Renal cortical epithelial cell (primary cell): ENCODE measurements around the gene COL17A1. TPM values are rescaled to one million over a fixed set of nuclear protein-coding genes. Genes with fewer than 3 reads are reported as not detected.

Source experiments
- DNase-seq: peaks from one replicate; pipeline ENCODE4 v3.0.0-alpha.2; 2011; ENCODE audit warnings: low read depth
- total RNA-seq: library from RNA; depleted of rRNA; stranded (reverse); fragments of >200 nt; gene quantifications from 2 replicates; pipeline ENCODE4 v1.2.3, GENCODE V29; 2014

Gene COL17A1
- total RNA-seq, 1 donor from 2014 or later, result 0.89 TPM

DNA sequence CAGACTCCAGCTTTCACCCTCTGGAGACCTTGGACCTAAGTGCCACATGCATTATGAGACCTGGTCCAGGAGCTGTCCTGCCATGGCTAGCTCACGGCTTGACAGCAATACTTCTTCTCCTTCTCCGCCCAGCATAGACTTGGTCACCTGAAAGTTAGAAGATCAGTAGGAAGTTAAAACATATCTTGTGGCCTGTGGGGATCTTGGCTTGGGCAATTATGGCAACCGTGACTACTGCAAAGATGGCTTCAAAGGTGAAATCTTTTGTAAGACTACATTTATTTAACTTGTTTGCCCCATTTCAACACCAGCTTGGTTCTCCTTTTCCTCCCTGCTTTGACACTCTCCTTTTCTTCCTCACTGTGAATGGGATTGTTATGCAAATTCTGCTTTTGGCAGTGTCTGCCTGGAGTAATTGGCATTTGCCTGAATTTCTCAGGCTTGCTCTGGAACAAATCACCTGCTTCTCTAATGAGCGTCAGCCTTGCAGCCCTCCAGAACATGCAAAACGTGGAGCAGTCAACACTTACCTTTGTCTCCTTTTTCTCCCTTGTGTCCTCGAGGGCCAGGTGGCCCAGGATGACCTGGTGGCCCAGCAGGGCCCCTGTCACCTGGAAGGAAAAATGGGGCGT is 53.4 kb downstream of the COL17A1 start:
- no peak for DNase-seq

DNA sequence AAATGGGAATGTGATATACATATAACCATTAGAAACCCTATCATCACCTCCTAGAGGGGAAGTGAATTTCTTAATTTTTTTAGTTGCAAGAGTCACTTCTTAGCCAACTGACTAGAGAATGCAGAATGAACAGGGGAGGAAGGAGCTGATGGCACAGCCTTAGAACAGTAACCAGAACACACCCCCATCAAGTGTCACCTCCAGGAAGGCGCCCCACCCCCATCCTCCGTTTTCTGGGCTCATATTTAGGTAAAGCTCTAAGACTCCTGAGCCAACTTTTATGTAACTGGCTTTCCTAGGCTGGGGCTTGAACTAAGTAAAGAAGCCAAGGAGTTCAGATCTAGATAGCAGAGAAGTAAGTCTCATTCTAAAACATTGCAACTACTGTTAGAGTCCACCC is 54.0 kb downstream of the COL17A1 start:
- no peak for DNase-seq

DNA sequence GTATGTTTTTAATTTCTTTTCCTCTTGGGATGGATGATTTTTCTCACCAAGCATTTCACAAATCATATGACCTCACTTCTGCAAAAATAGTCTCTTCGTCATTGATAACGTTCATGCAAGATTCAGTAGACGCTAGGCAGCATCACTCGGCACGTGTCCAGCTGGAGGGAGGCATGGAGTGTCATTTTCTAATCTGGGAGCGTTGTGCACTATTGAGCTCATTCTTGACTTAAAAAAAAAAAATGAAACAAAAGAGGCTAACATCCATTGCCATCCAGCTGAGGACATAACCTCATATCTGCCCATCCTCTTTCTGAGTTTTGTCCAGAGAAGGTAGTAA is 56.2 kb downstream of the COL17A1 start:
- no peak for DNase-seq

DNA sequence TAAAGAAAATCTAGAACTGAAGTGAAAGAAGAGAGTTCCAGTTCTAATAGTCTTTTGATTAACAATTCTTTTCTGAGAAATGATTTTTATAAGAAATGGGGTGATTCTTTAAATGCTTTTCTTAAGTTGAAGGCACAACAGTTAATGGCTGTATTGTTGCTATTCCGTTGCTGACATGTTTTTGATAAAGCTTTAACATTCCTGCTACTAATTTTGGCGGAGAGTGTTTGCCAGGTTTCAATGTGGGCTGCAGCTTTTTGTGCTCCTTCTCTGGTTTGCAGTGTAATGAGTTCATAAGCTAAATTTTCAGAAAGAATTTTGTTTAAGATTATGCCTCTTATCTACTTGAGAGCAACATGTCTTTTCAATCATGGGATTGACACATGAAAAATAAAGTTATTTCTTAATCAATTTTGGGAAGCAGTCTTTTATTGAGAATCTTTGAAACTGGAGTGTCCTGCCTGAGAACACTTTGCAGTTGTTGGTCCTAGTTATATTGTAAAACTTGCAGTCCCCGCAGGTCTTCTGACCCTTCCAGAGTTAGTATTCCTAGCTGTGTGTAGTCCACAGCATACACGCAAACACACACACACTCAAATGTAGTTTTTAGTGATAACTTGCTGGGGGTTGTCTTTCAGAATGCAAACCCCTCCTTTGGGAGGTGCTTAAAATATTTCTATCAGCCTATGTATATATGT is 56.7 kb downstream of the COL17A1 start:
- DNase-seq, result no peak

DNA sequence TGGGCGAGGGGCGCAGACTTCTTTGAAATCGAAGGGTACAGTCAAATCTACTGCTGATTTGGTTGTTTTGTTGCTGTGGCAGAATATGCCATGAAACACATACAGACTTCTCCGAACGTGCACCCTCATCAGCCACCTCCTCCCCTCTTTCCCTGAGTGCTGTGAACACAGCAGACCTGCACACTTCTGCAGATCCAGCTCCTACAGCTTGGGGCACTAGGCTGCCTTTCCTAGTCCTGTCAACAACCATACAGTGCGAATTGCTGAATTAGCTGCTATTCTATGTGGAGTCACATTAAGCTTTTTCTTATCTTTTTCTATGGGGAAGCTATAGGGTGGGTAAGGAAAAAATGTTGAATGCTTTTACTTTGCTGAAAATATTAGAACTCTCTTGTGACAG is 57.5 kb downstream of the COL17A1 start:
- DNase-seq, result peak; percentile 16

DNA sequence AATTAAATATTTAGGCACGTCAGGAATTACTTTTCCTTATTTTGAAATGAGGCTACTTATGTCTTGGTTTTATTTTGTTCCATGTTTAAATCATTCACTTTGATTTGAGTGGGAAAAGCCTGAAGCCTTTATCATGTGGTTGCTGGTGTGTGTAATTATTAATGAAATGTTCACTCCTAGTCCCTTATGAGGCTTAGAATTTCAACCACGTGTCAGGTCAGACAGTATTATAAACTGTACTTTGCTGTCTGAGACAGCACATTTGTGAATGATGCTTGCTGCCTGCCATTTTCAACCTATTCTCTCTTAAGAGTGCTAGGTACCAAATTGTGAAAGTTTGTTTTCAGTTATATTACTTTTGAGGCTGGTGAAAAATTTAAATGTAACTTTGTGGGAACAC is 58.9 kb downstream of the COL17A1 start:
- peak; percentile 94 for DNase-seq

DNA sequence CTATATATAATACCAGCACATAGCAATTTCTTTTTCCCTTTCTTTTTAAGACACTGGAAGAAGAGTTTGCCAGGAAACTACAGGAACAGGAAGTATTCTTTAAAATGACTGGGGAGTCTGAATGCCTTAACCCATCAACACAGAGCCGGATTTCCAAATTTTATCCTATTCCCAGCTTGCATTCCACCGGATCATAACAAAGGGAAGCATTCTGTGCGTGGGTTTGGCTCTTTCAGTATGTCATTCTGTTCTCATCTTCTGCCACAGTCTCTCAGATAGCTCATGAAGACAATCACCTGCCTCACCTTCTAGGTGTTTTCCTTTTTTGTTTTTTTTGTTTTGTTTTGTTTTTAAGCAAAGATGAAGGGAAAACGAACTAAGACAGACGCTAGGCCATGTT is 60.2 kb downstream of the COL17A1 start:
- no peak for DNase-seq

DNA sequence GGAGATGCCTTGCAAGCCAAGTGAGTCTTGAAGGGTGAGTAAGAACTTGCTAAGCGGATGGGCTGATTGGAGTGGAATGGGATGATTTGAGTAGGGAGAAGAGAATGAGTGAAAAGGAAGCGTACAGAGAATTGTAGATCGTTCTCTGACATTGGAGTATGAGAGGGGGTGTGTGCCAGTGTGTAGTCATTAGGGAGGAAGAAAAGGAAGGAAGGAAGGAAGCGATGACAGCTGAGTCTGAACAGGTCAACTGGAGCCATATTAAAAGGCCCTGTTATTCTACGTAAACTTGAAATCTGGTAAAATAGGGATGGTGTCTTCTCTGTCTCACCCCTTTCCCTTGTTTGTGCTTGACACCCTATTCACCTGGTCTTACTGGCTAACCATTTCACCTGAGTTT is 63.7 kb downstream of the COL17A1 start:
- no peak for DNase-seq

DNA sequence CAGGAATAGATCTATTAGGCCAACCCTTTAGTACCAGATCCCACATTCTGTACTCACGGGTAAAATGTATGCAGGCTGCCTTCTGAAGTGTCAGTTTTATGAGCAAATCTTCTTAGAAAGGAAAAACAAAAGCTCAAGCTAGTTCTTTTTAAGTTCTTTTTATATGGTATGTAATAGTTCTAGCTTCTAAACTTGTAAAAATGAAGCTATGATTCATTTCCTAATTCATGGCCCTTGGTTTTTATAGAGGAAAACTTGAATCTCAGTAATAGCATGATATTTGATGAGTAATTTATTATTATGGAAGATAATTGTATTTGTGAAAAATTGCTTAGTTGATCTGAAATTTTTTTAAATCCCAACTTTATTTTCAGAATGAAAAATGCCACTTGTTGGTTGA is 64.4 kb downstream of the COL17A1 start:
- no peak for DNase-seq

DNA sequence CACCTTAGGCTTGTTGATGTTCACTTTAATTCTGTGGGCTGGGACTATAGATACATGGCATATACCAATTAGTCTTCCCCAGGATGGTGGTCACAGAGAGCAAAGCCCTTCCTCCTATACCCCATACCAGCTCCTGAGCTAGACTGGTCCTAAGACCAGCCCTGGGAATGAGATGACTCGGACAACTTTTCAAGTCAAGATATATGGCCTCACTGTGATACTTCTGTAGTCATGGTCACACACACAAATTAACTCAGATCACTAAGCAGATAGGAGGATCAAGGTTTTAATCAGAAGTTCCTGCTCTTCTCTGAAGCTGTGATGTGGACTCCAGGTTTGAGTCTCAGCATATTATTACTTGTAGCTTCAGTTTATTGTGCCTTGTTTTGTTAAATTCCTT is 65.7 kb downstream of the COL17A1 start:
- DNase-seq, result no peak

DNA sequence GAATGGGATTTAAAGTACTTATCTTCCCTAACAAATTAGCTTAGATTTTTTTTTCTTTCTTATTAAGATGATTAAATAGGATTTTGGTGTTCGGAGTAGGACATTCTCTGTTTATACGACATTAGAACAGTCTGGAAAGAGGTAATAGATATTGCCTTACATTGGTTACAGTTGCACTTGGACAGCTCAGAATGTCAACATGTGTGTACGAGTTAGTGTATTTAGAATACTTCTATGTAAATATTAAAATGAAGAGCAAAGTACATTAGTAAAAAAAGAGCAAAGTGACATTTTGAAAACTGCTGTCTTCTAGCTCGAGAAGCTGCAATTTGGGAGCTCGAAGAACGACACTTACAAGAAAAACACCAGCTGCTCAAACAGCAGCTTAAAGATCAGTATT is 67.2 kb downstream of the COL17A1 start:
- no peak for DNase-seq

DNA sequence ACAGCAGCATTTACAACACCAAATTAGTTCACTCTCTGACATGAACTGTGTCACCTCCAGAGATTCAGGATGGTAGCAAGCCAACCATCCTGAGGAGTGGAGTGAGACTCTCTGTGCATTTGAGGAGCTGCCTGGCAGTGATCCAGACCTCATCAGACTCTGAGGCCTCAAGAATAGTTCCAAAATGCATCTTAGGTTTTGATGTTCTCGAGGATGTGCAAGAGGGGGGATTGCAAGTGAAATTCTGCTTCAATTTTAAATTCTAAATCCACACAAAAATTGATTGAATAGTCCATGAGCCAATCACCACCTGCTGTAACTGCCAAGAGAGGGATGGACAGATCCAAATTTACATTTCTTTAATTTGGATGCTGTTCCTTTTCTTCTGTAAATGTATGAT is 69.0 kb downstream of the COL17A1 start:
- DNase-seq, result no peak

DNA sequence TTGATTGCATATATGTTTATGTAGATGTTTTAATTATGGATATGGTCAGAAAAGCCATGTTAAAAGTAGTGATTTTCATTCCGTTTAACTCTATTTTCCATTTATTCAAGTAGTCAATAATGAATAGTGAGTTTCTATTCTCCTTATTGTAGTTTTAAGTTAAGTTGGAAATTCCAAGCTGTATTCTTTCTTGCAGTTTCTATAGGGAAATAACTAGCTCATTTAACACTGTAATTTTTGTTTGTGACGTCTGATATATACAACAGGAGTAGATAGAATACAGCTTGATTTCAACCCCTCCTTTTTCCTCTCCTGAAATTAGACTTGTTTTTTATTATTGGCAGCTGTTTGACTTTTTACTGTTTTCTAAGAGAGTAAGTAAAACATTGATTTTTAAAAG is 71.5 kb downstream of the COL17A1 start:
- no peak for DNase-seq

DNA sequence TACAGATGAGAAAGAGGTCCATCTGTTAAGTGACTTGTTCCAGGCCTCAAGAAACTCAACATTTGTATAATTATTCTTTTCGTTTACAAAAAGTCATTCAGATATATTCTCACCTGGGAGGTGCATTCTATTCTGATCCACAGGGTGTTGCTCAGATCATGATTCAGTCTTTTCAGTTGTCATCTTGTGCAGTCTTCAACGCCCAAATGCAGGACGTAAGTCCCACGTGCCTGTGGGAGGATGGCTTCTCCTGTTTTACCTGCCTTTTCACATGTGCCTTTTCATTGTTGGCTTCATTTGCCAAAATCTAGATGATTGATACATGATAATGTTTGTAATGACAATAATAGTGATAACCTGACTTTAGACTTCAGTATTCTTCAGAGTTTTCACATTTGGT is 72.2 kb downstream of the COL17A1 start:
- DNase-seq, result no peak

DNA sequence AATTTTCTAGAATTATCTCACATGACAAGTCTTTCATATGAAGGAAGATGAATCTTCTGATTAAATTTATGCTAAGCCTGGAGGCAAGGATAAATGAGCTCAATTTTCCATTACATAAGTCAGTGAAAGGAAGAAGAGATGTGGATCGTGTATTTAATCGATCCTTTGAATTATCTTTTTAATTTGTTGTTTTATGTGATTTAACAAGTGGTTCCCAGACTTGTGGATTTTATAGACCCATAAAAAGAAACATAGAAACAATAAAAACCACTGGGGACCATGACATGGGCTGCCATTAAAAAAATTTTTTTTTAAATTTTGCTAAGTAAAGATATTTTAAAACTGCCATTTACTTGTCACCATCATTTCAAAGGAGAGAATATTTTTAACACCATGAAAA is 73.8 kb downstream of the COL17A1 start:
- DNase-seq, result no peak

DNA sequence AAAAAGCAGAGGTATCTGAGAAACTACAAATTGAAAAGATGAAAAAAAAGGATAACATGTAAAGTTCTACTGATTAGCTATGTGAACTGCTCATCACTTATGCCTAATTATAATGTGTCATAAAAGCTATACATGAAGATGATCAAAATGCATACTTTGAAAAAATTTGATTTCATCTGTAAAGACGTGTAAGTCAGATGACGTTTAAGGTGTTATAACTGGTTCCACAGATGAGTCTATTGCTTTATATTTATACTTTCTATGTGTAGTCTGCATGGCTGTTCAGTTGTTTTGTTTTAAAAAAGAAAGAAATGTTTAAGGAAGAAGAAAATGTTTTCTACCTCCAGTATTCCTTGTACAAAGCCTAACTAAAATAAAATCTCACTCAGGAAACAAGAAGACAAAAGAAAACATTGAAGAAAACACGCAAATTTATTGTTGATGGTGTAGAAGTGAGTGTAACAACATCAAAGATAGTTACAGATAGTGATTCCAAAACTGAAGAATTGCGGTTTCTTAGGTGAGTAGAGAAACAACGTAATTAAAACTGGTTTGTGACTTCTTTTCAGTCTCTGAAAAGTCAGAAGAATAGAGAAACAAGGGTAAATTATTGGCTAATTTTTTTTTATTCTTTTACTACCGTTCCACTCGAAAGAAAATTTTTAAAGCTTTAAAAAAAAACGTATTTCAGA is 80.4 kb downstream of the COL17A1 start:
- DNase-seq, result no peak

DNA sequence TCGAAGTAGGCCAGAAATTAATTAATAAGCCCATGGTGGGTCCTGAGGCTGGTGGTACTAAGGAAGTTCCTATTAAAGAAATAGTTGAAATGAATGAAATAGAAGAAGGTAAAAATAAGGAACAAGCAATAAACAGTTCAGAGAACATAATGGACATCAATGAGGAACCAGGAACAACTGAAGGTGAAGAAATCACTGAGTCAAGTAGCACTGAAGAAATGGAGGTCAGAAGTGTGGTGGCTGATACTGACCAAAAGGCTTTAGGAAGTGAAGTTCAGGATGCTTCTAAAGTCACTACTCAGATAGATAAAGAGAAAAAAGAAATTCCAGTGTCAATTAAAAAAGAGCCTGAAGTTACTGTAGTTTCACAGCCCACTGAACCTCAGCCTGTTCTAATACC is 82.8 kb downstream of the COL17A1 start:
- DNase-seq, result no peak

DNA sequence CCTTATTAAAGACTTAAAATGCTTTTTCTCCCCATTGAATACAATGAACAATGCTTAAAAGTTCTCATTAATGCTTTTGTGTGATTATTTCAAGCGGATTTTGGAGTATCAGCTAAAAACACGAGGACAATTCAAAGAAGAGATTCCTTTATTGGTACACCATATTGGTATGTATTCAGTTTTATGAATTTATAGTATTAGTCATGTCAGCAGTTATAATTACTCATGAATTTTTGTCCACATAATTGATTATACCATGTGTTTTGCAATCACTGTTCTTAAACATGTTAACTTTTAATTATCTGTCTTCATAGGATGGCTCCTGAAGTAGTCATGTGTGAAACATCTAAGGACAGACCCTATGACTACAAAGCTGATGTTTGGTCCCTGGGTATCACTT is 86.9 kb downstream of the COL17A1 start:
- no peak for DNase-seq

DNA sequence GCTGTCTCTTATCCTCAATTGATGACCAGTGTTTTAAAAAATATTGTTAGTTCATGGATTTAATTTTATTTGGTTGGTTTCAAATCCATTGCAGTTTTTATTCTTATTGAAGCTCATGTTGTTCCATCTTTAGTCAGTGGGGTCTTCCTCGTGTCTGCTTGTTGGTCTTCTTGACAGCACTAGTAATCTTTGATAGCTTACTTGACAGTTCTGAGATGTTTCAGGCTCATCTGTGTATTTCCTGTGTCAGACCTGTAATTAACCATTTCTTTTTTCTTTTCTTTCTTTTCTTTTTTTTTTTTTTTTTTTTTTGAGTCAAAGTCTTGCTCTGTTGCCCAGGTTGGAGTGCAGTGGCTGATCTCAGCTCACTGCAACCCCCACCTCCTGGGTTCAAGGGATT is 90.5 kb downstream of the COL17A1 start:
- DNase-seq, result no peak

DNA sequence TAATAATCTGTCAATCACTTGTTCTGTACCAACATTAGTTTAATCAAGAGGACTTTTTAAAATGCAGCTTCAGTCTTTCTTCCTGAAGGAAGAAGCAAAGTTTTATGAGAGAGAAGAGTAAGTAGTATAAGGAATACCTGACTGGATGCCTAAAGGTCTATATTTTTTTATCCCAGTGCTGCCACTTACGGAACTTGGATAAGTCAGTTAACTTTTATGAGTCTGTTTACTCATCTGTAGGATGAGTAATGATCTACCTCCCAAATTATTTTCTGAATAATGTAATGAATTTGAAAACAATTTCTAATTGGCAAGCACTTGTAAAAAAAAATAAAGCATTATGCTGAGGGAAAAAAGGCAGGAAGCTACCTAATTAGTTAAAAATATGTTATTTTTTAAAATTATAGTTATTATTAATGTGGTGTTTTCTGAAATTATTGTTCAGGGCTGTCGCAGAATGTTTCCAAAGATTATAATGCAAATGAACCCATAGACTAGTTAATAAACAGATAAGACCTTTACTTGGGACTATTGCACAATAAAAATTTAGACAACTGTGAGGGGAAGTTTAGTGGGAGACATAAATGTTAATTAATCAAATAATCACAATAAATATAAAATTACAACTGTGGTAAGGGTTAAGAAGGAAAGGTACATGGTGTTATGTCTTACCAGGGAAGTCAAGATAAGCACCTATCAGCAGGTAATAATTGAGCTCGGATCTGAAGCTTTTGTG is 94.1 kb downstream of the COL17A1 start:
- DNase-seq, result no peak

DNA sequence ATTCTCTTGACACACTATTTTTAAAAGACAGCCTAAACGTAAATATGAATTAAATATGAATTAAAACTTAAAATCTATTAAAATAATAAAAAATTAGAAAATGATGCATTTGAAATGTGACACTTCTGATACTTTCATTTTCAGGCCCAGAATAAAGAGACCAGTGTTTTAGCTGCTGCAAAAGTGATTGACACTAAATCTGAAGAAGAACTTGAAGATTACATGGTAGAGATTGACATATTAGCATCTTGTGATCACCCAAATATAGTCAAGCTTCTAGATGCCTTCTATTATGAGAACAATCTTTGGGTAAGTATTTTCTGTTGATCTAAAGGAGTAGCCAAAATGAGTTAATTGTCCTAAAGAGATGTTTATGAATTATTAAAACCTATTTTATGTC is 95.1 kb downstream of the COL17A1 start:
- DNase-seq, result no peak

DNA sequence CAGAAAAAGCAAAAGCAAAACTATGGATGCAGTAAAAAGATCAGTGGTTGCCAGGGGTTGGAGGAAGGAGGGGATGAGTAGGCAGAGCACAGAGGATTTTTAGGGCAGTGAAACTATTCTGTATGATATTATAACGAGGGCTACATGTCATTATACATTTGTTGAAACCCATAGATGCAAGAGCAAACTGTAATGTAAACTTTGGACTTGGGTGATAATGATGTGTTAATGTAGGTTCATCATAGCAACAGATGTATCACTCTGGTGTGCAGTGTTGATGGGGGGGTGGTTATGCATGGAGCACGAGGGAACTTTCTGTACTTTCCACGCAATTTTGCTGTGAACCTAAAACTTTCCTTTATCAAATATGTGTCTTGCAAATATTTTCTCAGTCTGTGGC is 95.6 kb downstream of the COL17A1 start:
- DNase-seq, result no peak

DNA sequence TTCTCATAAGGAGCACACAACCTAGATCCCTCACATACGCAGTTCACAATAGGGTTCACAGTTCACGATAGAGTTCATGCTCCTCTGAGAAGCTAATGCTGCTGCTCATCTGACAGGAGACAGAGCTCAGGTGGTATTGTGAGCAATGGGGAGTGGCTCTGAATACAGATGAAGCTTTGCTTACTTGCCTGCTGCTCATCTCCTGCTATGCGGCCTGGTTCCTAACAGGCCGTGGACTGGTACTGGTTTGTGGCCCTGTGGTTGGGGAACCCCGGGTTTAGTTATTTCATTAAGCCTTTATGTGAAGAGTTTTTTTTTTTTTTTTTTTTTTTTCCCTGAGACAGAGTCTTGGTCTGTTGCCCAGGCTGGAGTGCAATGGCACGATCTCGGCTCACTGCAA is 99.3 kb downstream of the COL17A1 start:
- no peak for DNase-seq
